GM18870 (cell line): ENCODE measurements around the gene GANC.
A peak's percentile ranks its signal among the peaks of the same experiment; 100 is the strongest.
"Not testable (repeated sequence)": the region's sequence is repeated elsewhere in the genome, so short reads cannot be mapped to it uniquely, and the experiment has no call there.

Source experiments
- ATAC-seq: cut with Tn5 transposase; IDR thresholded peaks from one replicate; pipeline ENCODE4 v1.9.1; 2021; ENCODE audit warnings: moderate library complexity; ENCODE audit not compliant: unreplicated experiment

Gene GANC, protein sequence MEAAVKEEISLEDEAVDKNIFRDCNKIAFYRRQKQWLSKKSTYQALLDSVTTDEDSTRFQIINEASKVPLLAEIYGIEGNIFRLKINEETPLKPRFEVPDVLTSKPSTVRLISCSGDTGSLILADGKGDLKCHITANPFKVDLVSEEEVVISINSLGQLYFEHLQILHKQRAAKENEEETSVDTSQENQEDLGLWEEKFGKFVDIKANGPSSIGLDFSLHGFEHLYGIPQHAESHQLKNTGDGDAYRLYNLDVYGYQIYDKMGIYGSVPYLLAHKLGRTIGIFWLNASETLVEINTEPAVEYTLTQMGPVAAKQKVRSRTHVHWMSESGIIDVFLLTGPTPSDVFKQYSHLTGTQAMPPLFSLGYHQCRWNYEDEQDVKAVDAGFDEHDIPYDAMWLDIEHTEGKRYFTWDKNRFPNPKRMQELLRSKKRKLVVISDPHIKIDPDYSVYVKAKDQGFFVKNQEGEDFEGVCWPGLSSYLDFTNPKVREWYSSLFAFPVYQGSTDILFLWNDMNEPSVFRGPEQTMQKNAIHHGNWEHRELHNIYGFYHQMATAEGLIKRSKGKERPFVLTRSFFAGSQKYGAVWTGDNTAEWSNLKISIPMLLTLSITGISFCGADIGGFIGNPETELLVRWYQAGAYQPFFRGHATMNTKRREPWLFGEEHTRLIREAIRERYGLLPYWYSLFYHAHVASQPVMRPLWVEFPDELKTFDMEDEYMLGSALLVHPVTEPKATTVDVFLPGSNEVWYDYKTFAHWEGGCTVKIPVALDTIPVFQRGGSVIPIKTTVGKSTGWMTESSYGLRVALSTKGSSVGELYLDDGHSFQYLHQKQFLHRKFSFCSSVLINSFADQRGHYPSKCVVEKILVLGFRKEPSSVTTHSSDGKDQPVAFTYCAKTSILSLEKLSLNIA (N-terminal part only)

DNA sequence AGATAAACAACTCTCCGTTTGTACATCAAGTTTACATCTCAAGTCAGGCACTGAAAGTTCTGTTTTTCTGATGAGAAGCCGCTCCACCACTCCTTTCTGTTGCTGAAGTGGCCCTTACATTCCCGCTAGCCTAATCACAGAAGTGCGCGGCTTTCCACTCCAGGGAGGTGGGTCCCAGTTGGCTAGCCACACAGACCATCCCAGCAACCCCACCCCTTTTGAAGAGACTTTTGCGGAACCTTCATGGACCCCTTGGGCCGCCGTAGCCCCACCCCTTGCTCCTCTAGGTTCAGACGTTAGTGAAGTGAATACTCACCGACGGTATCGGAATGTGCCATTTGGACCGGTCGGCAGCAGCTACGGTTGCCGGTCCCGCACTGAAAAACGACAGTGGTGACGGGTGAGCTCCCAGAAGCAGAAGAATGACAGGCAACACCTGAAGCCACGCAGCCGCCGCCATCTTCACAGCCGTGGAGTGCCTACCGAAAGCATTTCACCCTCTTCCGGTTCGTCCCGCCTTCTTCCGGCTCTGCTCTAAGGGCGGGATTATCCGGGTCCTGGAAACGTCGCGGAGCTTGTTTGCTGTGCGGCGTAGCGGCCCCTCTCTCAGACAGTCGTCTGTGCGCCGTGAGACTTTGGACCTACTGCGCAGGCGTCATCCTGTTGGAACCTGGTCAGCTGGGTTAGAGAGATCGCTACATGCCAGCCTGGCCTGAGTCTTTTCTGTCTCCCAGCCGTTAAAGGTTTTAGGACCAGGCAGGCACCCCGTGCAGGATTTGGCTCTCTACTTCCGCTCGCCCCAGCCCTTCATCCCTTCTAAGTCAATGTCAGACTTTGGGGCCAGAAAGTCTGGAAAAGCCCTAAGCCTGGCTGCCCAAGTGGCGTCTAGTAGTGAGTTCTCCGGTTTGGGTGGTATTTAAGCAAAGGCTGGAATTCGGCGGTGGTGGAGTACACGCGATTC lies at the start of gene GANC, which contains the start of gene TMEM87A:
Gene GANC (plus strand): TSS at position 263 of the 961 bp plus-strand sequence. CDS start 1,281 bp downstream, outside the sequence.
Gene TMEM87A (minus strand): TSS at position 495 of the 961 bp plus-strand sequence. CDS start 35 bp downstream, at position 460.
- ATAC-seq, result peak; percentile 76

DNA sequence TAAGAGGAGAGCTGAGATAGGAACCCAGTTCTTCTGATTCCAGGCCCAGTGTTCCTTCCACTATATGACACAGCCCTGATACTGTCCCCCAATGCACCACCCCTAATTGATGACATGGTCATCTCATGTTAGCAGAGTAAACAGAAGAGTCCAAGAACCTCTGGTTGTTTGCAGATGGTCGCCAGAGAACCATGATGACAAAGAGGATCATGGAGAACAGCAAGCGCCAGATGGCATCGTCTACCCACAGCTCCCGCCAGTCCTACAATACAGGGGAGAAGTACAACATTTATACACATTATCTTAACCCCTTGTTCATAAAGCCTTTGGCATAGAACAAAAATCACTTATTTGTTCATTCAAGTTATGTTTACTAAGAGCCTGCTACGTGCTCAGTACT lies 46.4 kb upstream of the GANC start:
- no peak for ATAC-seq

DNA sequence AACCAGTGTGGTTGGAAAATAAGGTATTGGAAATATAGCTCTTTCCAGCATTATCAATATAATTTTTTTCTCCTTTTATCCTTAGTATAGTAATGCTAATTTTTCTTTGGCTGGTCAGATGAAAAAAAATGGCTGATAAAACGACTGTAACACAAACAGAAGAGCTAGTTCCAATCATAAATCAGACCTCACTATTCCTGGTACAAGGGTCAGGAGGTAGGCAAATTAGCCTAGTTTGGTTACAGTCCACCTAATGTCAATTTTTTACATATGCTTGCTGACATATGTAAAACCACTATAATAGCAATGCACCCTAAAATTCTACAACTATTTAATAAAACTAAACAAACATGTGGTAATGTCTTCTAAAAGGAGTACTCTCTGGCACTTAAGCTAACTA lies 45.0 kb upstream of the GANC start:
- no peak for ATAC-seq

DNA sequence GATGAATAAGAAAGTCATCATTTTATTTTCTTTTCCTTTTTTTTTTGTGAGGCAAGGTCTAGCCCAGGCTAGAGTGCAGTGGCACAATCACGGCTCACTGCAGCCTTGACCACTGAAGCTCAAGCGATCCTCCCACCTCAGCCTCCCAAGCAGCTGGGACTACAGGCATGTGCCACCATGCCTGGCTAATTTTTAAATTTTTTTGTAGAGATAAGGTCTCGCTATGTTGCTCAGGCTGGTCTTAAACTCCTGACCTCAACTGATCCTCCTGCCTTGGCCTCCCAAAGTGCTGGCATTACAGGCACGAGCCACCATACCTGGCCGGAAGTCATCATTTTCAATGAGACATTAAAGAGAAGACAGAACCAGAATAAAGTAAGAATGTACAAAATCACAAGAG lies 44.0 kb upstream of the GANC start:
- not testable (repeated sequence) for ATAC-seq

DNA sequence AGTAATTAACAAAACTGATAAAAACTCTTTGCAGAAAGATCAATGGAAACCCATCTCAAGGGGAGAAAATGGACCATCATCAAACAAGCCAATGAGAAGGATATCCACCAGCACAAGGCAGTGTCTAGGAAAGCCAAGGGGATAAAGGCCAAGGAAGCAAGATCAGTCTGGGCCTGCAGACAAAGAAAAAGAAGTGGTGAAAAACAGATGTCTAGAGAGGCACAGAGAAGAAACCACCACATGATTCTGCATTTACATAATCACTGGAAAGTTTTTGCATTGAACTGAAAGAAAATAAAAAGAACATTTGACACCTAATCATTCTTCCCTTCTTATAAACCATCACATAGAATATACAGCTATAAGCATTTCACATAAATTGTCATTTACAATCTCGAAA lies 41.9 kb upstream of the GANC start:
- ATAC-seq, result no peak

DNA sequence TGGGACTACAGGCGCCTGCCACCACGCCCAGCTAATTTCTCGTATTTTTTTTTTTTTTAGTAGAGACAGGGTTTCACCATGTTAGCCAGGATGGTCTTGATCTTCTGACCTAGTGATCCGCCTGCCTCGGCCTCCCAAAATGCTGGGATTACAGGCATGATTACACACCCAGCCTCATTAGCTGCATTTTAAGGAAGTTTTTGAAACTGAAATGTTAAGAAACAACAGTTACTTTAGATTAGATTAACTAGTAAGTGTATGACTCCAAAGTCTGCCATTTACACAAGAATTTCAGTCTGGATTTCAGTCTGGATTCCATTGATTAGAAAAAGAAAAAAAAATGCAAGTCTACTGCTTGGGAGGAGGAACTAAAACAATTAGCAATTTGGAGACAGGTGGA lies 40.4 kb upstream of the GANC start:
- ATAC-seq, result no peak

DNA sequence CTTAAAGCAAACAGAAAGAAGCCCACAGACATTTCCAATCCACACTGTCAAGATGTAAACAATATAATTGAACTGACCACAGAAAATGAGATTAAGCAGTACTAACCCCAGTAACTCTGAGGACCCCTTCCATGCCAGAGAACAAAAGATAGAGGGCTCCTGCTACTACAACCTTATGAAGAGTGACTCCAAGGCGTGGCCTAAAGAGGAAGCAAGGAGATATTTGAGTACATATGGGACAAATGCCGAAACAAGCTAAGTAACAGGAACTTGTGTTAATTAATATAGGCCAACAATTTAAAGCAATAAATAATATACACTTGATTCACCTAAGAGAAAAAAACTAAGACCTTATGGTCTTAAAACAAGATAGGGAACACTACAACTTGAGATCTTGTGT lies 39.9 kb upstream of the GANC start:
- no peak for ATAC-seq

DNA sequence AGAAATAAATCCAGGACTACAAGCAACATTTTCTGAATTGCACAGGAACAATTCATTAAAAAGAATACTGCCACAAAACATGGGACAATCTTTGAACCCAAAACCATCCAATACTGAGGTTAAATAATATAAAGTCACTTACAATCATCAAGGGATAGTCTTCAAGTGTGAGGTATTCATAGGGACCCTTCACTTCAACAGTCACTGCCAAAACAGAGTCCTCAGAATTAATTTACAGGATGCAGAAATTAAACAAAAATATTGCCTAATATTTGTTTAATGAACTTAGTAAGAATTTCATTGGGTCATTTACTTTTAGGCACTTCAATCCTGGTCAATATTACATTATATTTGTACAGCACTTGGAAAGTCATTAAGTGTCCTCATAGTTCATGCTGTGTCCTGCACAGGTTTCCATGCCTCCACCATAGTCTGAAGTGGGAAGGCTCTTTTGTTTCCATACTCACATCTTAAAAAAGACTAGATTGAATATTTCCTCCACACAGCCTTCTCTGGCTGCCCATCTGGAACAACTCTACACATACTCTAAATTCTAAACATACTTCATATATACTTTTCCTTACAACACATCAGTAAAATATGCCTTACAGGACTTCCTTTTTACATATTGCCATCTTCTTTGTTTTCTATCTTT lies 33.3 kb upstream of the GANC start:
- ATAC-seq, result no peak

DNA sequence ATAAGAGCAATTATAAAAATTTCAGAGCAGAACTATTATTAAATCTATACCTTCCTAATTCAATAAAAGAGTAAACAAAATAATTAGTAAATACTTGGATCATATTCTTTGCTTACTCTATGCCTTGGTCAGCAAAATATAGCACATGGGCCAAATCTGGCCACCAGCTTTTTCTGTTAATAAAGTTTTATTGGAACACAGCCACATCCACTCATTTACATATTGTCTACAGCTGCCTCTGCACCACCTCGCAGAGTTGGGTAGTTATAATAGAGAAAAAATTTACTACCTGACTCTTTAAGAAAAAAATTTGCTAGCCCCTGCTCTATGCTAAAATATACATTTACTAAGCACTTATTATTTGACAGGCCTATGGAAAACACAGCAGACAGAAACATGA lies 32.2 kb upstream of the GANC start:
- no peak for ATAC-seq

DNA sequence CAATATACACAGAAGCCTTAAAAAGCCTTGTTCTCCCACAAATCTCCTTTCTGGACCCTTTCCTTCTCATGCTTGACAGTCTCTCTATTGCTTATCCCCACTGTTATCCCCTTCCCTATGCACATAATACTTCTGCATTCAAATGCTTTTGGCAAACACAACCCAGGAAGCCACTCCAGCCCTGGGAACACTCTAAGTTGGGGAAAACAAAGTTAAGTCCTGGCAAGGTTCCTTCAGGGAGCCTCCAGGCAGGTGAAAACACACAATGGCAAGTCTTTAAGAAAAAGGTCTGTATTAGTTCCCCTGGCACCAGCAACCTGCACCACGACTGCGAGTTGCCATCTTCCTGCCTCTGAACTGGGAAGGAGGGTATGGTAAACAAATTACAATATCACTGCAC lies 19.7 kb upstream of the GANC start:
- ATAC-seq, result no peak

DNA sequence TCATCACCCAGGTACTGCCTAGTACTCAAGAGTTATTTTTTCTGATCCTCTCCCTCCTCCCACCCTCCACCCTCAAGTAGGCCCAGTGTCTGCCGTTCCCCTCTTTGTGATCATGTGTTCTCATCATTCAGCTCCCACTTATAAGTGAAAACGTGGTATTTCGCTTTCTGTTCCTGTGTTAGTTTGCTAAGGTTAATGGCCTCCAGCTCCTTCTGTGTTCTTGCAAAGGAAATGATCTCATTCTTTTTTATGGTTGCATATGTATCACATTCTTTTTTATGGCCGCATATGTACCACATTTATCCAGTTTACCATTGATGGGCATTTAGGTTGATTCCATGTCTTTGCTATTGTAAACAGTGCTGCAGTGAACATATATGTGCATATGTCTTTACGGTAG lies 8.2 kb upstream of the GANC start:
- no peak for ATAC-seq

DNA sequence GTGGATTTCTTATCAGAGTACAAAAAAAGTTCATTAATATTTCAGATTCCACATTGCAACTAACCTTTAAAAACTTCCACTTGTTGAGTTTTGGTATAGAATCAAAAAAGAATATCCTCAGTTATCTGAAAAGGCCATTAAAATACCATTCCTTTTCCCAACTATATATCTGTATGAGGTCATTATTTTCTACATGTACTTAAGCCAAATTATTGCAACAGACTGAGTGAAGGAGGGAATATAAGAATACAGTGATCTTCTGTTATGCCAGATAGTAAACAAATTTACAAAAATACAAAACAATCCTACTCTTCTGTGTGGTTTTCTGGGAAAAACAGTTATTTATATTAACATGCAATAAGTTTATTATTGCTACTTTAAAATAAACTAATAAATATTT lies 5.7 kb upstream of the GANC start:
- no peak for ATAC-seq

DNA sequence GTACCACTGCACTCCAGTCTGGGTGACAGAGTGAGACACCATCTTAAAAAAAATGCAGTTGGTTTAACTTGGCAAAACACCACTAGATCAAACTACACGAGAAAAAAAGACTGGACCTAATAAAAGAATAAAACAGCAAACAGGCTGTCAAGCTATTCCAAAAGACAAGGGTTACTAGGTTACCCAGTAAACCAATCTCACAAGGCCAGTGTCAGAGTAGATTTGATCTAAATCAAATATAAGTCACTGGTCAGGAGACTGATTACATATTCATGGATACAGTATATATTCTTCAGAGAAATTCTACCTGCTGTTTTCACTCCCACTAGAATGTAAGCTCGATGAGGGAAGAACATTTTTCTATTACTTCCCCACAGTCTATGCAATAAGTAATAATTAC lies 2.5 kb upstream of the GANC start:
- no peak for ATAC-seq

DNA sequence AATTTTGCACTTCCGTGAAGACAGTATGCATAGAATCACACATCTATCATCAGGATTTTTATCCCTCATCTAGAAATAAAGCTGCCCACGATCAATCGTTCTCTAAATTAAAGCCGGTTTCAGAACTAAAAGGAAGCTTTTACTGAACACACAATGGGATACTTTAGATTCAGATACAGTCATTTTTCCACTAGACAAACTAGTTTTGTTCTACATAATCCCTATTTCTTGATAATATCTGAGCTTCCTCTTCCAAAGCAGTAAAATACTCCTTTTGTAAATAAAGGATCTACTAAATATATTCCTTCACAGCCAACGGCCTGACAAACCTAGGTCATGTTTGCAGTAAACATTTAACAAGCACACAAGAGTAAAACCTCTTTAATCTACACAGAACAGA lies 2.0 kb upstream of the GANC start:
- no peak for ATAC-seq

DNA sequence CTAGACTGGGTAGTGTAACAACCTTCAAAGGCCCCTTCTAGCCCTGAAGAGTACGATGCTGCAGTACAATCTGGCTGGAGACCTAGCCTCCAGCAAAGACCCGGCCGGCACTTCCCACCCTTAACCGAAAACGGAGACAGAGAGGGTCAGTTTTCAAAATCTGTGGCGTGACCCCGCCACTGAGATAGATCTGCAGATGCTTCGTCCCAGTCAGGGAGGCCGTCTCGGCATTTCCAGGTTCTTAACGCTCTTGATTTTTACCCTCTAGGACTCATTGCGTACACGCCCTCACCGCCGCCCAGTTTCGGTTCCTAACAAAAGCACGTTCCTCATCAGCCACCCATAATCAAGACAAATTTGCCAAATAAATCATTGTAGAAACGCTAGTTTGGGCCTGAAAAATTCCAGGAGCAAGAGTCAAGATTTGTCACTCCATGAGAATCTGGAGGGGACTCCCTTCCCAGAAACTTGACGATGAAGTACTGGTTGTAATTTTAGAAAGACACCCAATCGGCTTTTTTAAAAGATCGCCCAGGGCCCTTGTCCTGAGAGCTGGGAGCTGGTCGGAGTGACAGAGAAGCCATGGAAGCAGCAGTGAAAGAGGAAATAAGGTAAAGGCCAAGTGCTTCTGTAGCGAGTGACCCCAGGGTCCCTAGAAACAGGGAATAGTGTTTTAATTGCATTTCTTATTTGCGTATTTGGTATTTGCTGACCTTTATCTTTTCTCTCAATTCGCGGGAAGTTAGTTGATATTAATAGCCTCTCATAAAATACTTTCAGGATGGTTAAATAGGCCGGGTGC lies 1.1 kb downstream of the GANC start:
- ATAC-seq, result peak; percentile 19

DNA sequence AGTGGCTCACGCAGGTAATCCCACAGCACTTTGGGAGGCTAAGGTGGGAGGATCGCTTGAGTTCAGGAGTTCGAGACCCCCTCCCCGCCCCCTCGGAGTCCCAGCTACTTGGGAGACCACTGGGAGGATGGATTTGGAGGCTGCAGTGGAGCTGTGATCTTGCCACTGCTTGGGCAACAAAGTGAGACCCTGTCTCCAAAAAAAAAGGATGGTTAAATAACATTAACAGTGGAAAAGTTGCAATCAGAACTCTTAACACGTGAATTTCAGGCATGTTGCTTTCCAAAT lies 1.6 kb downstream of the GANC start:
- no peak for ATAC-seq

DNA sequence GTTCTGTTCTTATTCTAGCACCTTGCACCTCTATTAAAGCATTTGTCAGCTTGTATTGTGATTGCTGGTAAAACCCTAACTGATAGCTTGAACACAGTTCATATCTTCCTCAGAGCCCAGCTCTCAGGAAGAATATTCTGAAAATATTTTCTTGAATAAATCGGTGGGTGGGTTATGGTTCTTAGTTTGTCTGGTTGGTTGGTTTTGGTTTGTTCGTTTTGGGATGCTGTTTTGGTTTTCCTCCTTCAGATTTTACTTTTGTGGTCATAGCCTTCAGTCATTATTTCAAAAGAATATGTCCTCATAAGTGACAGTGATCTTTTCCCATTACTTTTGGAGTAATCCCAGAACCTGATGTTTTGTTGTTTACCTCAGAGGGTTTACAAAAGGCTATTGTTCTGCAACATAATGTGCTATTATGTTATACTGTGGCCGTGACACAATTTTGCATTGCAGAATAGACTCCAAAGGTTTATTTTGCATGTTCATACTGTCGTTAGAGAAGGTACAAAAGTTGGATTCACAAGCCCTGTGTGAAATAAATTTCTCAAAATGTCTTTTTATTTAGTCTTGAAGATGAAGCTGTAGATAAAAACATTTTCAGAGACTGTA lies 2.9 kb downstream of the GANC start:
- no peak for ATAC-seq

DNA sequence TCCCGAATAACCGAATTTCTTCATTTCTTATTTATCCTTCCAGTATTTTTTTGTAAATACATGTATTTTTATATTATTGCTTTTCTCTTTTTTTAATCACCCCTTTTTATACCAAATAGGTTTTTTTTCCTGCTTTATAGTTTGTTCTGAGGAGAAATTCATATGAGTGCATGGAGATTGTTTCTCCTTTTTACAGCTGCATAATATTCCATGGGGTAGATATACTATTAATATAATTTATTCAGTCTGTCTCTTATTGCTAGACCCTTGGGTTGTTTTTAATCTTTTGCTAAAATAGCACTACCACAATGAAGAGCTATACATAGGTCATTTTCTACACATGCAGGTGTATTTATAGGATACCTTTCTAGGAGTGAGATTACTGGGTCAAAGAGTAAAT lies 3.8 kb downstream of the GANC start:
- ATAC-seq, result no peak

DNA sequence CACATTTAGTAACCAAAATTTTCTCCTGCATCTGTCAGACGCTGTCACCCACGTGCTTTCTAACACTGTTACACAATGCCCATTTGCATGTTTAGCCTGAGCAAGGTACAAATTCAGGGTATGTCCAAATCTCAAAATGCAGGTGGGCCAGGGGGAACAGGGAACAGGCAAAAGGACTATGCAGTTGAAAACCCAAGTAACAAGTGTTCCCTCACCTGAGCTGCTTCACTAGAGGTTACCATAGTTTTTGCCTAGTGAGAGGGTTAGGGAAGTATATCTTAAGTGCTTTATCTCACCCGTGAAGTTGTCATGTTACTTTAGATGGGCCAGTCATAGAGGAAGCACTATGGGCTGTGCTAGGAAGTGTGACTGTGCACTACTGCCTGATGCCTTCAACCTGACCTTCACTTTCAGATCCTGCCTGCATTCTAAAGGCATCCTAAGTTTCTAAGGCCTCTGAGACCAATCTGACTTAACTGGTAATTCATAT lies 6.3 kb downstream of the GANC start:
- no peak for ATAC-seq
